ACC112 (cell line): ENCODE data around the gene HBS1L.

Experiments
- H2AFZ ChIP-seq: fragments of 200-600 bp; sonication (generic); one replicate; pipeline ENCODE4 v1.6.0; 2017; ENCODE audit warnings: antibody characterized with exemption, low read length; ENCODE audit not compliant: unreplicated experiment
- H3K27ac ChIP-seq: fragments of 200-600 bp; sonication (generic); 2 replicates; pipeline ENCODE4 v1.5.1; 2014; ENCODE audit warnings: low read depth, mild to moderate bottlenecking, antibody characterized with exemption, low read length, moderate library complexity
- H3K27me3 ChIP-seq: fragments of 200-600 bp; sonication (generic); 2 replicates; pipeline ENCODE4 v1.6.1; 2014; ENCODE audit warnings: mild to moderate bottlenecking, antibody characterized with exemption, low read length, moderate library complexity, mixed read lengths; ENCODE audit not compliant: insufficient read depth
- H3K36me3 ChIP-seq: fragments of 200-600 bp; sonication (generic); 2 replicates; pipeline ENCODE4 v1.6.1; 2016; ENCODE audit warnings: mild to moderate bottlenecking, antibody characterized with exemption, low read length, moderate library complexity, mixed read lengths; ENCODE audit not compliant: insufficient read depth
- H3K4me1 ChIP-seq: fragments of 200-600 bp; sonication (generic); one replicate; pipeline ENCODE4 v1.6.1; 2016; ENCODE audit warnings: low read length, mixed read lengths; ENCODE audit not compliant: insufficient read depth, unreplicated experiment, control insufficient read depth
- H3K4me3 ChIP-seq: fragments of 200-600 bp; sonication (generic); 2 replicates; pipeline ENCODE4 v1.5.1; 2014; ENCODE audit warnings: mild to moderate bottlenecking, low read depth, low read length
- H3K79me2 ChIP-seq: fragments of 200-600 bp; sonication (generic); one replicate; pipeline ENCODE4 v1.6.0; 2016; ENCODE audit warnings: low read length; ENCODE audit not compliant: control insufficient read depth, unreplicated experiment, insufficient read depth

Gene HBS1L

DNA sequence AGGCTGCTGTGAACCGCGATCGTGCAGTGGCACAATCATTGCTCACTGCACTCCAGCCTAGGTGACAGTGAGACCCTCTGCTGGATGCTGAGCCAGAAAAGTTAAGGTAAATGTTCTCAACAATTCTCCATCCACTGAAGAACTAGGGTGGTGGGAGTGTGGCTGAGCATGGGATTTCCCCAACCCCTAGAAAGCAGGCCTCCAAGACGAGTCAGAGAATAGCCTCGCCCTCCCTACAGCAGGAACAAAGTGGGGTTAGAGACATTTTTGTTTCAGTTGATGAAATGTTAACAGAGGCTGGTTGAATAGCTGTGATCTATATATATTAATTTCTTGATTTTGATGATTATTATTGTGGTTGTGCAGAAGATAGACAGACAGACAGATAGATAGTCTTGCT lies 98.6 kb downstream of the HBS1L start:
- peaks cover 10% of the 10 kb centered on the region; the same call in 1 of the 2 replicates for H3K36me3 ChIP-seq

DNA sequence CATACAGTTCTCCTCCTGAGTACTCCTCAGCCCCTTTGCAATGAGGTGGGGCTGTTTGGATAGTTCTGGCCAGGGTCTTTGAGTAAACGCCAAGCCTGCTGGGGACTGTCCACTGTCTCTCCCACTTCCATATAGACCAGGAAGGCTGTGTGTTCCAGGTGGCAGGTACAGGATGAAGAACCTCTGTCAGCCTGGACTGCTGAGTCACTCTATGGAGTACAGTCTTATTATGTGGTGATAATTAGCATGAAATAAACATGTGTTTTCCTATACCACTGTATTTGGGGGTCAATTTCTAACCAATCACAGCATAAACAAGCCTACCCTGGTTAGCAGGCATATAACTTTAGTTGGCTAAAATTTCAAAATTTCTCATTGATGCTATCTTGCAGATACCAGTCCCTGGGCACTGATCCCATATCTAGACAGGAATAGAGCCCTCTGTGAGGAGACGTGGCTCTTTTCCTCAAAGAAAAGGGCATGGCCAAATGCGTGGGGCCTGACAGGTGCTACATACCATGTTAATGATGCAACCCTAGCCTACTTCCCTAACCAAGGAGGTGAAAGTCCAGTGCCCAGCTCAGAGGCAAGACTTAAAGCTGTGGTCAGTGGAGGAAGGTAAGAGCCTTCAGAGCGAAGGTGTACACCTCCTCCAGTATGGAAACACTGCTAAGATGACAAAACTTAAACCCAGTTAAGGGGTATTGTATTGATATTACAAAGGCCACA lies 100.2 kb downstream of the HBS1L start:
- no peaks in the 10 kb centered on the region for H3K4me1 ChIP-seq
- no peaks in the 10 kb centered on the region for H3K27me3 ChIP-seq
- H3K4me3 ChIP-seq = no peak overlapping the region
- no peak overlapping the region for H3K27ac ChIP-seq
- H3K36me3 ChIP-seq = no peaks in the 10 kb centered on the region
- no peak overlapping the region for H2AFZ ChIP-seq
- H3K79me2 ChIP-seq = no peaks in the 10 kb centered on the region

More for the DNA sequence above, 98.6 kb downstream of the HBS1L start:
- H3K4me1 ChIP-seq = no peaks in the 10 kb centered on the region
- H3K4me3 ChIP-seq = no peak overlapping the region
- H2AFZ ChIP-seq = no peak overlapping the region
- no peak overlapping the region for H3K27ac ChIP-seq
- H3K79me2 ChIP-seq = no peaks in the 10 kb centered on the region
- no peaks in the 10 kb centered on the region for H3K27me3 ChIP-seq

DNA sequence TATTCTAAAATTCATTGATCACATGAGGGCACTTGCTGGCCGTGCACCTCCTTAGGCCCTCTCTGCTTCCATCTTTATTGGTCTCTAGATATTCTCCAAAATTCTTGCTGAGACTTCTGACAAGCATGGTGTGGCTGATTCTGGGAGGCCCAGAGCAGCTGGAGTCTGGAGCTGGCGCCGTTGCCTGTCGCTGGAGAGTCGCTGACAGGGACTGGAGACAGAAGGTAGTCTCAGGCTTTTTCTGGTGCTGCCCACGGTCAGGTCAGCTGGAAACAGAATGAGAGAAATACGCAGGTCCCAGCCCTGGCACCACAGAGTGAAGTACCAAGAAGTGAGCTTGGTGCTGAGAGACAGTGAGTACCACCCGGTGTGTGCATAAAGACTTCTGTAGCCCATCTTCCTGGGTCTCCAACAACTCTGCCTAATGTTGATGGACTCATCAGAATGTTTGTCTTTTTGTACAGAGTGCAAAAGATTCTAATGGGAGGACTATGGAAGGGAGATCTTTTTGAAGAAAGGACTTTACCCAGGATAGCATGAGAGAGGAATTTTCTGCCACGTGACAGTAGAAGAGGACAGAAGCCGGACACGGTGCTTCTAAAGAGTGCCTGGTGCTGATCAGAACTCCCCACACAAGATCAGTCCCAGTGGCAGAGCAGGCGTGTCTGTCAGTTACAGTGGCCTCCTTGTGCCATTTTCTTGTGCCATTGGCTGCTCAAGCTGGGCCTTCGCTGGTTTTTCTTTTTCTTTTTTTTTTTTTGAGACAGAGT lies 102.9 kb downstream of the HBS1L start:
- Histone ChIP-seq H3K36me3 (no peaks in the 10 kb centered on the region), H3K27ac (no peak overlapping the region), H3K4me1 (no peaks in the 10 kb centered on the region), H3K27me3 (no peaks in the 10 kb centered on the region), H3K4me3 (no peak overlapping the region), H3K79me2 (no peaks in the 10 kb centered on the region), H2AFZ (no peak overlapping the region)

- no peaks in the 10 kb centered on the region for H3K4me1 ChIP-seq
- no peak overlapping the region for H2AFZ ChIP-seq
- no peaks in the 10 kb centered on the region for H3K27me3 ChIP-seq
- H3K4me3 ChIP-seq = no peak overlapping the region
- no peak overlapping the region for H3K27ac ChIP-seq
- H3K79me2 ChIP-seq = no peaks in the 10 kb centered on the region
- H3K36me3 ChIP-seq = no peaks in the 10 kb centered on the region
Measured at GRCh38 chr6:134950482-134950881, 104.1 kb downstream of the HBS1L start.

DNA sequence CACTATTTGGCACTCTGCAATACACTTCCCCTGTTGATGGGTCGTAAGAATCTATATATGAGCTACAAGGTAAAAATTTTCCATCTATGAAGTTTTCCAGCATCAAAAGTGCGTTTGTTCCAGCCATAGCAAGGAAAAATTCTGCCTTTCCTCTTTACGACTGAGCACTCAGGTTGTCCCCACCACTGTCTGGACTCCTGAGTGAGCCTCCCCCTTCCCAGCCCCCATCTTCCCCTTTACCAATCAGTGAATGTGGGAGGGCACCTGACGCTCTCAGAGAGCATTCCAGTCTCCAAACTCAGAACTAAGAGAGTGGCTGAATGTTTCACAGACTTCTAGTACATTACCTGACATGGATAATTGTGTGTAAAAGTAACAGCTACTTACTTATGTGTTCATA lies 104.7 kb downstream of the HBS1L start, which contains the start of gene ALDH8A1:
Gene ALDH8A1 (minus strand): TSS at position 175 of the 400 bp plus-strand sequence. CDS start 48 bp downstream, at position 127.
- Histone ChIP-seq H3K27me3 (no peaks in the 10 kb centered on the region), H3K27ac (no peak within 1 kb of the TSS), H2AFZ (no peak within 1 kb of the TSS)

GRCh38 chr6:134948691-134949090 lies 105.9 kb downstream of the HBS1L start:
- no peak overlapping the region for H3K4me3 ChIP-seq
- H3K36me3 ChIP-seq = no peaks in the 10 kb centered on the region
- H2AFZ ChIP-seq = no peak overlapping the region
- no peaks in the 10 kb centered on the region for H3K27me3 ChIP-seq
- no peaks in the 10 kb centered on the region for H3K79me2 ChIP-seq
- H3K27ac ChIP-seq = no peak overlapping the region
- no peaks in the 10 kb centered on the region for H3K4me1 ChIP-seq

More for the DNA sequence above, 104.7 kb downstream of the HBS1L start, which contains the start of gene ALDH8A1:
- no peaks in the 10 kb centered on the region for H3K4me1 ChIP-seq
- no peaks in the 10 kb centered on the region for H3K36me3 ChIP-seq
- H3K79me2 ChIP-seq = no peaks in the 10 kb centered on the region
- no peak within 1 kb of the TSS for H3K4me3 ChIP-seq

DNA sequence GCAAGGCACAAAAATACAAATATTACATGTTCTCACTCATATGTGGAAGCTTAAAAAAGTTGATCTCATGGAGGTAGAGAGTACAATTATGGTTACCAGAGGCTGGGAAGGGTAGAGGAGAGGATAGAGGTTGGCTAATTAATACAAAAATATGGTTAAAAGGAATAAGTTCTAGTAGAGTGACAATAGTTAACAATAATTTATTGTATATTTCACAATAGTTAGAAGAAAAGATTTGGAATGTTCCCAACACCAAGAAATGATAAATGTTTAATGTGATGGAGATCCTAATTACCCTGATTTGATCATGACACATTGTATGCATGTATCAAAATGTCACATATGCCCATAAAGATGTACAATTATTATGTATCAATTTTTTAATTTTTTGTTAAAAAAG lies 106.5 kb downstream of the HBS1L start:
- no peak overlapping the region for H2AFZ ChIP-seq
- no peaks in the 10 kb centered on the region for H3K4me1 ChIP-seq

GRCh38 chr6:134945045-134945444 lies 109.6 kb downstream of the HBS1L start:
- H3K36me3 ChIP-seq = no peaks in the 10 kb centered on the region
- no peak overlapping the region for H3K27ac ChIP-seq
- H3K79me2 ChIP-seq = no peaks in the 10 kb centered on the region
- H3K4me1 ChIP-seq = no peaks in the 10 kb centered on the region
- H2AFZ ChIP-seq = no peak overlapping the region
- no peak overlapping the region for H3K4me3 ChIP-seq
- no peaks in the 10 kb centered on the region for H3K27me3 ChIP-seq

More for the DNA sequence above, 106.5 kb downstream of the HBS1L start:
- H3K27me3 ChIP-seq = no peaks in the 10 kb centered on the region
- no peak overlapping the region for H3K4me3 ChIP-seq
- no peaks in the 10 kb centered on the region for H3K36me3 ChIP-seq
- no peaks in the 10 kb centered on the region for H3K79me2 ChIP-seq
- no peak overlapping the region for H3K27ac ChIP-seq

DNA sequence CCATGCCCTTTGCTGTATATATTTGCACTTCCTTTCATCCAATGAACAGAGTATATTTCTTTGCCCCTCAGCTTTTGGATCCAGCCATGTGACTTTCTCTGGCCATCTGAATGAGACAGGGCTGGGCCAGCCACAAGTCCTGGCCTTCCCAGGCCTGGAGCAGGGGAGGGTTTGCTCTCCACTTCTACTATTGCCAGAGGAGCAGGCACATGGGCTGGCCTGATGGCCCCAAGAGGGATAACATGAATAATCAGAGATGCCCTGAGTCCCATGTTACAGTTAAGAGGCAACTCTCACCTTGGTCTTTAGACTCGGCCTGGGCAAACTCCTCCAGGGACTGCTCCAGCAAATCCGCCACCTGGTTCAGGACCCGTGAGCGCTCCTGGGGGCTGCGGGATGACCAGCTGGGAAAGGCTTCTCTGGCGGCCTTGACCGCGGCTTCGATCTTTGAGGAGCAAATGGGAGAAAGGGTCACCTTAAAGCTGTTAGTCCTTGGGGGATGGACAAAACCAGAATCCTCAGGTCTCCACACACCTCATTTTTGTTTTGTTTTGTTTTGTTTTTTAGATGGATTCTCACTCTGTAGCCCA lies 111.0 kb downstream of the HBS1L start:
- Histone ChIP-seq H3K4me1 (peaks cover 4% of the 10 kb centered on the region), H3K4me3 (no peak overlapping the region), H2AFZ (no peak overlapping the region), H3K27ac (no peak overlapping the region), H3K79me2 (no peaks in the 10 kb centered on the region), H3K27me3 (no peaks in the 10 kb centered on the region), H3K36me3 (no peaks in the 10 kb centered on the region)

DNA sequence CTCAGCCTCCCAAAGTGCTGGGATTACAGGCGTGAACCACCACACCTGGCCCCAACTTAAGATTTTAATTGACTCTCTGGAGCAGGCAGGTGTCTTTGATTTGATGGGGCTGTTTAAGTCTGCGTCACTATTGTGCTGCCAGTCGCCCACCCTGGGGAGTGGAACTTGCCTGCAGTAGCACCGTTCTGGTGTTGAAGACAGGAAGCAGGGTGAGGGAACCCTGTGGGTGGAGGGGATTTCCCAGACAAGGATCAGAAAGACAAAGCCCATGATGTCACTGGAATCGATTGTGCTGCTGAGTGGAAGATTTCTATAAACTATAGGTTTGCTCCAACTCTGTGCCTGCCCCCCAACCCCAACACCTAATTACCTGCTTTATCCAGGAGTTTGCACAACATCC lies 115.7 kb downstream of the HBS1L start:
- H3K27ac ChIP-seq = no peak overlapping the region
- H2AFZ ChIP-seq = no peak overlapping the region
- H3K27me3 ChIP-seq = no peaks in the 10 kb centered on the region
- H3K4me1 ChIP-seq = peaks cover 17% of the 10 kb centered on the region
- H3K4me3 ChIP-seq = no peak overlapping the region
- H3K36me3 ChIP-seq = no peaks in the 10 kb centered on the region
- no peaks in the 10 kb centered on the region for H3K79me2 ChIP-seq
